ENCODE data around the gene SLC6A4.

- TF ChIP-seq, protein P1, sequence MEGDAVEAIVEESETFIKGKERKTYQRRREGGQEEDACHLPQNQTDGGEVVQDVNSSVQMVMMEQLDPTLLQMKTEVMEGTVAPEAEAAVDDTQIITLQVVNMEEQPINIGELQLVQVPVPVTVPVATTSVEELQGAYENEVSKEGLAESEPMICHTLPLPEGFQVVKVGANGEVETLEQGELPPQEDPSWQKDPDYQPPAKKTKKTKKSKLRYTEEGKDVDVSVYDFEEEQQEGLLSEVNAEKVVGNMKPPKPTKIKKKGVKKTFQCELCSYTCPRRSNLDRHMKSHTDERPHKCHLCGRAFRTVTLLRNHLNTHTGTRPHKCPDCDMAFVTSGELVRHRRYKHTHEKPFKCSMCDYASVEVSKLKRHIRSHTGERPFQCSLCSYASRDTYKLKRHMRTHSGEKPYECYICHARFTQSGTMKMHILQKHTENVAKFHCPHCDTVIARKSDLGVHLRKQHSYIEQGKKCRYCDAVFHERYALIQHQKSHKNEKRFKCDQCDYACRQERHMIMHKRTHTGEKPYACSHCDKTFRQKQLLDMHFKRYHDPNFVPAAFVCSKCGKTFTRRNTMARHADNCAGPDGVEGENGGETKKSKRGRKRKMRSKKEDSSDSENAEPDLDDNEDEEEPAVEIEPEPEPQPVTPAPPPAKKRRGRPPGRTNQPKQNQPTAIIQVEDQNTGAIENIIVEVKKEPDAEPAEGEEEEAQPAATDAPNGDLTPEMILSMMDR (IDR thresholded peaks at IDR 0.05; ENCODE audit: insufficient read depth, low read length), result no peak
- TF ChIP-seq GABPA (IDR thresholded peaks at IDR 0.05; ENCODE audit: low read depth), result no peak
Measured at GRCh38 chr17:30251931-30252330, 16.4 kb upstream of the SLC6A4 start.
